ELF-1 (cell line): ENCODE measurements around the gene CLPTM1L.

Experiments used
- DNase-seq: peaks from one replicate; pipeline ENCODE4 v3.0.0-alpha.2; 2016; ENCODE audit warnings: low read depth, low spot score

The CLPTM1L gene

DNA sequence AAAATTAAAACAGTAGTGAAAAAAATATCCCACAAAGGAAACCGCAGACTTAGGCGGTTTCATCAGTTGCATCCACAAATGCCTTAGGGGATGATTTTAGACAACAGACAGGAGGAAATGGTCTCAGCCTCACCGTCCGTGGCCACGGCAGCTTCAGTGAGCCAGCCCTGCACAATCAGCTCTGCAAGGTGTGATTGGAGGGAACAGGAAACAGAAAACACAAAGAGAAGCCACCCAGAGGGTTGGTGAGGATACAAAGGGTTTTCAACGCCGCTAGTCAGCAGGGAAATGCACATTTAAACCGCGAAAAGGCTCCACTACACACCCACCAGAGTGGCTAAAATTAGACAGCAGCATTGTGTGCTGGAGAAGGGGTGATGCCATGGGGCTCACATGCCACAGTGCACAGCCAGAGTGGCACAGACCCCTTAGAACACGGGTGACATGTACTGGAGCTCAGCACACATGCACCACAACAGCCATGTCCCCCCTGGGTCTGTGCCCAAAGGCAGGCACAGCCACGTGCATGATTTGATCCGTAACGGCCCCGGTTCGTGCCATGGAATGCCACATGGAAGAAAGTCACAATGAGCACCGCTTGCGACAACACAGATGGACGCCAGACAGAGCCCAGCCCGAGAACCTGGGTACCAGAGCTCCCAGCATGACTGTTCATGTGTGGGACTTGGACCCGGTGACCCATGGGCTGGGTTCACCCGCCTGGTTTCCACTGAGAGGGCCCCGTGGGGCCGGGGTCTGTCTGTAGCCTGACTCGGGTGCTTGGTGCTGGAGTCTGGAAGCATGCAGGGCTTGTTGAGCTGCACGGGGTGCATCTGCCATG, 31.7 kb downstream of the CLPTM1L start:
- DNase-seq: no peak

GRCh38 chr5:1312206-1312605, 32.7 kb downstream of the CLPTM1L start:
- no peak for DNase-seq

GRCh38 chr5:1311439-1312055, 33.4 kb downstream of the CLPTM1L start:
- no peak for DNase-seq

- no peak for DNase-seq
Measured at GRCh38 chr5:1310118-1310517, 34.8 kb downstream of the CLPTM1L start.

DNA sequence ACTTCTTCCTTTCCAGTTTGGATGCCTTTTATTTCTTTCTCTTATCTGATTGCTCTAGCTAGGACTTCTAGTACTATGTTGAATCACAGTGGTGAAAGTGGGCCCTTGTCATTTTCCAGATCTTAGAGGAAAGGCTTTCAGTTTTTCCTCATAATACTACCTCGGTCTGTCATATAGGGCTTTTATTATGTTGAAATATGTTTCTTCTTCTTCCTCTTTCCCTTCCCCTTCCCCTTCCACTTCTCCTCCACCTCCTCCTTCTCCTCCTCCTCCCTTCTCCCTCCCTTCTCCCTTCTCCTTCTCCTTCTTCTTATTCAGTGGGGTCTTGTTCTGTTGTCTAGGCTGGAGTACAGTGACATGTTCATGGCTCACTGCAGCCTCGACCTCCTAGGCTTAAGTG, 40.9 kb downstream of the CLPTM1L start:
- no peak for DNase-seq

DNA sequence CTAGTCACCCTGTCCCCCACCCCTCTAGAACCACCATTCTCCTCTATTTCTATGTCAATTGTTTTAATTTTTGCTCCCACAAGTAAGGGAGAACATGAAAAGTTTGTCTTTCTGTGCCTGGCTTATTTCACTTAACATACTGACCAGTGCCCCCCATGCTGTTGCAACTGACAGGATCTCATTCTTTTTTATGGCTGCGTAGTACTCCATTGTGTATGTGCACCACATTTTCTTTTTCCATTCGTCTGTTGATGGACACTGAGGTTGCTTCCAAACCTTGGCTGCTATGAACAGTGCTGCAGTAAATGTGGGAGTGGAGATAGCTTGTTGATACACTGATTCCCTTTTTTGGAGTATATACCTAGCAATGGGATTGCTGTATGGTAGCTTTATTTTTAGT, 42.6 kb downstream of the CLPTM1L start:
- DNase-seq: no peak

- no peak for DNase-seq
Measured at GRCh38 chr5:1300581-1301083, 44.3 kb downstream of the CLPTM1L start.

DNA sequence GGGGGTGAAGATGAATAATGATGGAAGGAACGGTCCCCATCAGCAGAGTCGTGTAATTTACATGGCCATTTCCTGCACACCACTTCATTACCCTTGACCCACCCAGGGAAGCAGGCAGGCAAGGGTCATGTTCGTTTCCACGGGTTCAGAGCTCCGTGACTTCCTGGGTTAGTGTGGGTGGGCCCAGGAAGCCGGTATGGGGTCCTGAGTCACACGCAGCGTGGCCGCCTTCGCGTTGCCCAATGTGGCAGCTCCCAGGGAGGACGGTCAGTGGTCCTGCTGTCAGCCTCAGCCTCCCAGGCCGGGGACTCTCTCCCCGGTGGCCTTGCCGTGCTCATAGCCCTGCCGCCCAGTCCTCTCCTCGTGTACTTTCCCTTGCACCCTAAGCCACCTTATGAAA, 44.9 kb downstream of the CLPTM1L start:
- no peak for DNase-seq

DNA sequence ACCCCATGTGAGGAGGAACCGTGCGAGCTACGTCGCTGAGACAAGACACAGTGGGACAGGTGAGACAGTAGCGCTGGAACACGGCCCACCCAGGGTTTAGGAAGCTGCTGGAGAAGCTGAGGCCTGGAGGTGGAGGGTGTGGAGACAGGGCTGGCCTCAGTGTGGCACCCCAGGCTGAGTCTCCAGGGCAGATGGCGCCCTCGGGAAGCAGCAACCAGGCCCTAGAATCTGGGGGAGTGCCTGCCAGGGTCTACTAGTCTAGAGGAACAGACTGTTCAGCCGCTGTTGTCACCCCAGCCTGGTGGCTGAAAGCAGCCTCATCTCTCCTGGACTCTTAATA, 45.4 kb downstream of the CLPTM1L start:
- no peak for DNase-seq

DNA sequence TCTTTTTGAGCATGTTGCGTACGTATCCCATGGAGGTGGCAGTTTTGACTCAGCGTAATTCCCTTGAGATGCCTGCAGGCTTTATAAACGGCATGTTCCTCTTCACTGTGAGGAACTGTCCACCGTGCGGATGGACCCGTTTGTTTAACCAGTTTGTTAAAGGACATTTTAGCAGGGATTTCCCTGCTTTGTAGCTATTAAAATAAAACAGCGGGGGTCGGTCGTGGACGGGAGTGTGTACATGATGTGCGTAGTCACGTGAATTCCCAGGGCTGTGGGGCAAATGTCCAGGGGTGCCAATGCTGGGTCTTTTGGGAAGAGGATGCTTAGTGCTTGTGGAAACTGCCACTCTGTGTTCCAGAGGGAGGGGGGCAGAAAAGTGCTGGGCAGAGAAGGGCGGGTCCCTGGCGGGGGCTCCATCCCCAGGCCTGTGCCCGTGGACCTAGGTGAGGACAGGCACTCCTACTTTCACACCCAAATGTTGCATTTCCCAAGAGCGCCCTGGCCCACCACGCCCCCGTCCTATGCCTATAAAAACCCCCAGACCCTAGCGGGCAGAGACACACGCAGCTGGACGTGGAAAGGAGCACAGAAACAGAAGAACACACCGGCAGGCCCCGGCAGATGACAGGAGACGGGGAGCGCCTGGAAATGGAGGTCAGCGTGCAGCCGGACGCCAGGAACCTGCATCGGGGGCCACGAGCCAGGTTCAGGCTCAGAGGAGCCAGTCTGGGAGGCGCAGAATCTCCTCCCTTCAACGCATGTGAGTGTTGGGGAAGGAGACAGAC, 46.0 kb downstream of the CLPTM1L start:
- DNase-seq: no peak

- DNase-seq: no peak
Measured at GRCh38 chr5:1298067-1298551, 46.8 kb downstream of the CLPTM1L start.

DNA sequence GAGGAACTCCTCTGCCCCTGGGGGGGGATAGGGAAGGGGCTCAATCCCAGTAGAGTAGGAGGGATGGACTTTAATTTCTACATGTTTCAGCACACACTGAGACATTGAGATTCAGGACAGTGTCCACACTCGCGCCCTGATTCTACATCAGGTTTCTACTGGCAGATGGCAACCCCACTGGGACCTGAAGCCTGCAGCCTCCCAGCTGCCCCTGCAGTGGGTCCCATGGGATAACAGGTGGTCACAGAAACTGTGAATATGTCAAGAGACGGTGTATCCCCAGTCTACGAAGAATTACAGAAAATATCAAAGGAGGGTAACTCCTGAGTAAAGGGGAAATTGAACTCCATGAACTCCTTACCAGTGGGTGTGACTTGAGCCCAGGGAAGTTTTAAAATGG, 47.7 kb downstream of the CLPTM1L start:
- DNase-seq: no peak

- no peak for DNase-seq
Measured at GRCh38 chr5:1295650-1296037, 49.3 kb downstream of the CLPTM1L start.

DNA sequence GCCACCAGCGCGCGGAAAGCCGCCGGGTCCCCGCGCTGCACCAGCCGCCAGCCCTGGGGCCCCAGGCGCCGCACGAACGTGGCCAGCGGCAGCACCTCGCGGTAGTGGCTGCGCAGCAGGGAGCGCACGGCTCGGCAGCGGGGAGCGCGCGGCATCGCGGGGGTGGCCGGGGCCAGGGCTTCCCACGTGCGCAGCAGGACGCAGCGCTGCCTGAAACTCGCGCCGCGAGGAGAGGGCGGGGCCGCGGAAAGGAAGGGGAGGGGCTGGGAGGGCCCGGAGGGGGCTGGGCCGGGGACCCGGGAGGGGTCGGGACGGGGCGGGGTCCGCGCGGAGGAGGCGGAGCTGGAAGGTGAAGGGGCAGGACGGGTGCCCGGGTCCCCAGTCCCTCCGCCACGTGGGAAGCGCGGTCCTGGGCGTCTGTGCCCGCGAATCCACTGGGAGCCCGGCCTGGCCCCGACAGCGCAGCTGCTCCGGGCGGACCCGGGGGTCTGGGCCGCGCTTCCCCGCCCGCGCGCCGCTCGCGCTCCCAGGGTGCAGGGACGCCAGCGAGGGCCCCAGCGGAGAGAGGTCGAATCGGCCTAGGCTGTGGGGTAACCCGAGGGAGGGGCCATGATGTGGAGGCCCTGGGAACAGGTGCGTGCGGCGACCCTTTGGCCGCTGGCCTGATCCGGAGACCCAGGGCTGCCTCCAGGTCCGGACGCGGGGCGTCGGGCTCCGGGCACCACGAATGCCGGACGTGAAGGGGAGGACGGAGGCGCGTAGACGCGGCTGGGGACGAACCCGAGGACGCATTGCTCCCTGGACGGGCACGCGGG, 49.9 kb downstream of the CLPTM1L start, which contains the start of gene TERT:
Gene TERT (minus strand): TSS at position 234 of the 815 bp plus-strand sequence. CDS start 79 bp downstream, at position 155.
- DNase-seq: peak; percentile 39

DNA sequence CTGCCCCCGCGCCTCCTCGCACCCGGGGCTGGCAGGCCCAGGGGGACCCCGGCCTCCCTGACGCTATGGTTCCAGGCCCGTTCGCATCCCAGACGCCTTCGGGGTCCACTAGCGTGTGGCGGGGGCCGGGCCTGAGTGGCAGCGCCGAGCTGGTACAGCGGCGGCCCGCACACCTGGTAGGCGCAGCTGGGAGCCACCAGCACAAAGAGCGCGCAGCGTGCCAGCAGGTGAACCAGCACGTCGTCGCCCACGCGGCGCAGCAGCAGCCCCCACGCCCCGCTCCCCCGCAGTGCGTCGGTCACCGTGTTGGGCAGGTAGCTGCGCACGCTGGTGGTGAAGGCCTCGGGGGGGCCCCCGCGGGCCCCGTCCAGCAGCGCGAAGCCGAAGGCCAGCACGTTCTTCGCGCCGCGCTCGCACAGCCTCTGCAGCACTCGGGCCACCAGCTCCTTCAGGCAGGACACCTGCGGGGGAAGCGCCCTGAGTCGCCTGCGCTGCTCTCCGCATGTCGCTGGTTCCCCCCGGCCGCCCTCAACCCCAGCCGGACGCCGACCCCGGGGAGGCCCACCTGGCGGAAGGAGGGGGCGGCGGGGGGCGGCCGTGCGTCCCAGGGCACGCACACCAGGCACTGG, 50.6 kb downstream of the CLPTM1L start:
- peak; percentile 43 for DNase-seq

- no peak for DNase-seq
Measured at GRCh38 chr5:1293416-1294205, 51.3 kb downstream of the CLPTM1L start.

GRCh38 chr5:1292846-1293415, 52.0 kb downstream of the CLPTM1L start:
- no peak for DNase-seq

DNA sequence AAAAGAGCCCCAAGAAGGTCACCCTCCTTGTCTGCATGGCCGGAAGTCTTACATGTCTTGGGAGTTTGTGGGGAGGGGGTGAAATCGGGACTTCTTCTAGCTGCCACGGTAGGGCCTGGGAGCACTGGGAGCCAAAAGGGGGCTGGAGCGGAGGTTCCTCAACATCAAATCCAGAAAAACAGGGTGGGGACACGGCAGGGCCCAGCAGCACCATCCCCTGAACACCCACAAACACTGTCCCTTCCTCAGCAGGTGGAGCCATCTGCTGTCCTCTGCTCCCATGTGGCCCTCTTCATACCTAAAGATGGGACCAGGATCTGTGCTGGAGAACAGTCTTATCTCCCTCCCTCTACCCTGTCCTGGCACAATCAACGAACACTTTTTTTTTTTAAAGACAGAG, 52.8 kb downstream of the CLPTM1L start:
- no peak for DNase-seq

- DNase-seq: no peak
Measured at GRCh38 chr5:1291611-1292080, 53.3 kb downstream of the CLPTM1L start.
